Measurements from ENCODE around the gene SLITRK4. TPM values are rescaled to one million over a fixed set of nuclear protein-coding genes. Genes with fewer than 3 reads are reported as not detected.

Gene SLITRK4
- total RNA-seq, 4 donors from 2014 or later: 0.42 to 1.9 (median 0.51) TPM

- peaks cover 0 to 47% (median 9%) of the 10 kb centered on the region in 4 donors for H3K27me3 ChIP-seq
- peak overlapping the region in 3 of 4 donors; percentile 43 to 56 (median 46) for H3K4me3 ChIP-seq
- TF ChIP-seq, protein P1, sequence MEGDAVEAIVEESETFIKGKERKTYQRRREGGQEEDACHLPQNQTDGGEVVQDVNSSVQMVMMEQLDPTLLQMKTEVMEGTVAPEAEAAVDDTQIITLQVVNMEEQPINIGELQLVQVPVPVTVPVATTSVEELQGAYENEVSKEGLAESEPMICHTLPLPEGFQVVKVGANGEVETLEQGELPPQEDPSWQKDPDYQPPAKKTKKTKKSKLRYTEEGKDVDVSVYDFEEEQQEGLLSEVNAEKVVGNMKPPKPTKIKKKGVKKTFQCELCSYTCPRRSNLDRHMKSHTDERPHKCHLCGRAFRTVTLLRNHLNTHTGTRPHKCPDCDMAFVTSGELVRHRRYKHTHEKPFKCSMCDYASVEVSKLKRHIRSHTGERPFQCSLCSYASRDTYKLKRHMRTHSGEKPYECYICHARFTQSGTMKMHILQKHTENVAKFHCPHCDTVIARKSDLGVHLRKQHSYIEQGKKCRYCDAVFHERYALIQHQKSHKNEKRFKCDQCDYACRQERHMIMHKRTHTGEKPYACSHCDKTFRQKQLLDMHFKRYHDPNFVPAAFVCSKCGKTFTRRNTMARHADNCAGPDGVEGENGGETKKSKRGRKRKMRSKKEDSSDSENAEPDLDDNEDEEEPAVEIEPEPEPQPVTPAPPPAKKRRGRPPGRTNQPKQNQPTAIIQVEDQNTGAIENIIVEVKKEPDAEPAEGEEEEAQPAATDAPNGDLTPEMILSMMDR (IDR thresholded peaks at IDR 0.05): no peak
- TF ChIP-seq POLR2AphosphoS5 (IDR thresholded peaks at IDR 0.05): no peak
- TF ChIP-seq POLR2A (IDR thresholded peaks at IDR 0.05; ENCODE audit: low read depth): no peak
- no peak for TF ChIP-seq EP300 (IDR thresholded peaks at IDR 0.05)
- H3K9me3 ChIP-seq: no peaks in the 10 kb centered on the region
- no peak for DNase-seq (ENCODE audit: extremely low spot score)
- intact Hi-C loops (cut with DNase I): no loop called here
- H3K36me3 ChIP-seq: no peaks in the 10 kb centered on the region
- 49% methylated on average over 7 of the region's 7 CpGs for WGBS
- no peak overlapping the region for H3K27ac ChIP-seq (replicated peaks in 1 of 4)
- H3K4me1 ChIP-seq: peaks cover 0 to 25% (median 21%) of the 10 kb centered on the region in 4 donors
Measured at GRCh38 chrX:143632625-143633410, 3.1 kb downstream of the SLITRK4 start.

DNA sequence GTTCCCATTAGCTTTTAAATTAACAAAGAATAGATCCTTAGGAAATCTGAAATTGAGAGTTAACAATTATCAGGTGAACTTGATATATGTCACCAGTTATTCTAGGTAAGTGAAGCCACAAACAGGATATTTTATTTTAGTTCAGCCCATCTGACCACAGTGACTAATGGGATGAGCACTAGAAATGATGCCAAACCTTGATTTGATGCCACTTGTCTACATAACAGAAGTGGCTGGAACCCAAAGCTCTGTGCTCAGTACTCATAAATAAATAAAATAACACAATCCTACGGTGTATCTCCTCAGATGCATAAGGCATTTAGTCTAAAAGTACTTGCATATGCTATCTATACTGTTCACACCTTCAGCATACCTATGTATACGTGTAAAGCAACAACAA lies 12.2 kb downstream of the SLITRK4 start:
- no peak for TF ChIP-seq POLR2AphosphoS5 (IDR thresholded peaks at IDR 0.05)
- no peak for TF ChIP-seq POLR2A (IDR thresholded peaks at IDR 0.05; ENCODE audit: low read depth)
- TF ChIP-seq EP300 (IDR thresholded peaks at IDR 0.05): no peak
- TF ChIP-seq, protein P1 (IDR thresholded peaks at IDR 0.05): no peak
- no peaks in the 10 kb centered on the region for H3K4me1 ChIP-seq
- intact Hi-C loops (cut with DNase I): no loop called here
- WGBS: 57% methylated on average over 2 of the region's 2 CpGs
- H3K27ac ChIP-seq (replicated peaks in 1 of 4): no peak overlapping the region
- no peak for DNase-seq (ENCODE audit: extremely low spot score)
- no peaks in the 10 kb centered on the region for H3K27me3 ChIP-seq
- no peak overlapping the region for H3K4me3 ChIP-seq
- H3K36me3 ChIP-seq: no peaks in the 10 kb centered on the region
- H3K9me3 ChIP-seq: no peaks in the 10 kb centered on the region

DNA sequence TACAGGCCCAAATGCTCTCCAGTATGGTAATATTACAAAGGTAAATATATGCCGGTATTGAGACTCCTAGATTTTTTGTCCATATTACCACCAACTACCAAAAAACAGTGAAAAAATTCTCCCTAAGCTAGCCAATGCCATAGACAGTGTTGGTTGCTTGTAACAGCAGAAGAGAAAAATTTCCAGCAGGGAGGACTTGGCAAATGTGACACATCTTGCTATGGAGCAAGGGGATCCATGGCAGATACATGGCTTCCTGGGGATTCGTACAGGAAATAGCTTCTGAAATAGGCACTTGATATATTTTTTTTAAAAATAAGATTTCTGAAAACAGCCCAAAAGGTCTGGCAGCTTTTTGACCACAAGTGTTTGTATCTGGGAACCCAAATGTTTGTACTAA lies 14.6 kb downstream of the SLITRK4 start:
- intact Hi-C loops (cut with DNase I): no loop called here
- no peaks in the 10 kb centered on the region for H3K9me3 ChIP-seq
- no peak overlapping the region for H3K4me3 ChIP-seq
- no peaks in the 10 kb centered on the region for H3K27me3 ChIP-seq
- H3K4me1 ChIP-seq: no peaks in the 10 kb centered on the region
- TF ChIP-seq POLR2AphosphoS5 (IDR thresholded peaks at IDR 0.05) (no peak), POLR2A (IDR thresholded peaks at IDR 0.05; ENCODE audit: low read depth) (no peak), EP300 (IDR thresholded peaks at IDR 0.05) (no peak)
- TF ChIP-seq, protein P1 (IDR thresholded peaks at IDR 0.05): no peak
- no peaks in the 10 kb centered on the region for H3K36me3 ChIP-seq
- 73% methylated on average over 2 of the region's 2 CpGs for WGBS
- no peak for DNase-seq (ENCODE audit: extremely low spot score)
- no peak overlapping the region for H3K27ac ChIP-seq (replicated peaks in 1 of 4)

GRCh38 chrX:143615851-143616250 lies 20.1 kb downstream of the SLITRK4 start:
- intact Hi-C loops (cut with DNase I): no loop called here
- DNase-seq (ENCODE audit: extremely low spot score): no peak
- H3K4me1 ChIP-seq: no peaks in the 10 kb centered on the region
- no peaks in the 10 kb centered on the region for H3K9me3 ChIP-seq
- TF ChIP-seq POLR2A (IDR thresholded peaks at IDR 0.05; ENCODE audit: low read depth) (no peak), EP300 (IDR thresholded peaks at IDR 0.05) (no peak), POLR2AphosphoS5 (IDR thresholded peaks at IDR 0.05) (no peak)
- TF ChIP-seq, protein P1 (IDR thresholded peaks at IDR 0.05): no peak
- no peak overlapping the region for H3K27ac ChIP-seq (replicated peaks in 1 of 4)
- WGBS: 76% methylated on average over 4 of the region's 4 CpGs
- H3K4me3 ChIP-seq: no peak overlapping the region
- H3K27me3 ChIP-seq: no peaks in the 10 kb centered on the region
- no peaks in the 10 kb centered on the region for H3K36me3 ChIP-seq

All from esophagus muscularis mucosa (tissue), 4 donors.